ENCODE results near the gene DYNC2LI1.

DNA sequence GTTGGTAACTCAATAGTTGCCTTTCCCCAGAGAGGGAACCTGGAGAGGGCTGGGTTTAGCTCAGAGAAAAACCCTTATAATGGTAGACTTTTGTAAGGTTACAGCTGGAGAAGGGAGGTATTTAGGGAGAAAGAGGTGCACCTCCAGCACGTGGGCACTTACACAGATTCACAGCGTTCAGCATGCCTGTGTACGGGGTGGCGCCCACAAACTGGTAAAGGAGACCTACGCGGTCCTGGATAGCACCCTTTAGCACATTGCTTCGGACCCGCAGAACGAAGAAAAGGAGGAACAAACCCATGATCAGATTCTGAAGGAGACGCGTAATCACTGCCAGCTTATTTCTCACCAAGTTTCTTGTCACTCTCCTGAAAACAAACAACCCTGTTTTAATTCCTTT is 49.9 kb downstream of the DYNC2LI1 start:
- no peak for TF ChIP-seq EZH2 (IDR thresholded peaks at IDR 0.05; ENCODE audit: low read length)
- TF ChIP-seq CTCF (optimal IDR thresholded peaks at IDR 0.05 in 1 of 3, IDR thresholded peaks at IDR 0.05 in 1 of 3, conservative IDR thresholded peaks at IDR 0.05 in 1 of 3; ENCODE audit: extremely low read depth in 1 of 3, insufficient read depth in 2 of 3, low read length in 3 of 3): no peak
